Hematopoietic multipotent progenitor cell (in vitro differentiated cells): Measurements from ENCODE around the gene GATA5. TPM values are rescaled to one million over a fixed set of nuclear protein-coding genes. Genes with fewer than 3 reads are reported as not detected.

Experiments
- DNase-seq, 3 donors: peaks; one replicate each; pipeline ENCODE4 v3.0.0-alpha.2; 2011 to 2015; ENCODE audit warnings: low read depth in 2 of 3, low spot score in 2 of 3
- total RNA-seq: library from RNA; depleted of rRNA; stranded (reverse); fragments of >200 nt; gene quantifications from one replicate; pipeline ENCODE4 v1.2.3, GENCODE V29; 2012

GATA5 gene
- total RNA-seq, result under 0.01 TPM

GRCh38 chr20:62475772-62476055 is at the start of gene GATA5:
TSS of gene GATA5 (minus strand) at chr20:62475995. CDS start at chr20:62475521, 474 bp downstream.
- DNase-seq, result no peak

- no peak for DNase-seq
These were observed 49.2 kb upstream of the GATA5 start for GRCh38 chr20:62525014-62525413.

- DNase-seq, result no peak
These were observed 48.7 kb upstream of the GATA5 start for GRCh38 chr20:62524505-62524911.

GRCh38 chr20:62523473-62524203 is 47.8 kb upstream of the GATA5 start:
- DNase-seq, result peak in 2 of 3 donors; percentile 60

- DNase-seq, result no peak
These were observed 47.1 kb upstream of the GATA5 start for GRCh38 chr20:62522748-62523396.

GRCh38 chr20:62519826-62520225 is 44.0 kb upstream of the GATA5 start:
- DNase-seq, result no peak

- no peak for DNase-seq
These were observed 43.1 kb upstream of the GATA5 start for GRCh38 chr20:62518911-62519310.

GRCh38 chr20:62517901-62518610 is 42.3 kb upstream of the GATA5 start:
- no peak for DNase-seq

- no peak for DNase-seq
These were observed 41.4 kb upstream of the GATA5 start for GRCh38 chr20:62517168-62517567.

- no peak for DNase-seq
These were observed 40.5 kb upstream of the GATA5 start for GRCh38 chr20:62516338-62516737.

- no peak for DNase-seq
These were observed 40.0 kb upstream of the GATA5 start for GRCh38 chr20:62515826-62516225.

GRCh38 chr20:62515280-62515679 is 39.5 kb upstream of the GATA5 start:
- no peak for DNase-seq

GRCh38 chr20:62513991-62514390 is 38.2 kb upstream of the GATA5 start:
- no peak for DNase-seq

GRCh38 chr20:62511915-62512610 is 36.3 kb upstream of the GATA5 start:
- peak in 1 of 3 donors; percentile 57 for DNase-seq

- no peak for DNase-seq
These were observed 35.6 kb upstream of the GATA5 start for GRCh38 chr20:62511300-62511914.

GRCh38 chr20:62508641-62509051 is 32.9 kb upstream of the GATA5 start:
- no peak for DNase-seq

GRCh38 chr20:62507991-62508640 is 32.3 kb upstream of the GATA5 start:
- no peak for DNase-seq

GRCh38 chr20:62507323-62507722 is 31.5 kb upstream of the GATA5 start:
- no peak for DNase-seq

GRCh38 chr20:62506791-62507190 is 31.0 kb upstream of the GATA5 start:
- DNase-seq, result no peak

GRCh38 chr20:62506087-62506486 is 30.3 kb upstream of the GATA5 start:
- DNase-seq, result no peak
